Stimulated activated CD8-positive, alpha-beta memory T cell treated with anti-CD3 and anti-CD28 coated beads, Interleukin-12 subunit alpha, Interleukin-12 subunit beta, amount 100 ng/mL, for 24 hours (primary cell): ENCODE measurements around the gene GAS2L1.

Experiments
- DNase-seq: peaks from one replicate; pipeline ENCODE4 v3.0.0-alpha.2; 2020; ENCODE audit errors: extremely low read depth

GAS2L1 gene

GRCh38 chr22:29309332-29310064 is 3.0 kb downstream of the GAS2L1 start:
- DNase-seq: no peak

- DNase-seq: no peak
These were observed 3.8 kb downstream of the GAS2L1 start for GRCh38 chr22:29310065-29310862.

- peak; percentile 31 for DNase-seq
These were observed 4.5 kb downstream of the GAS2L1 start for GRCh38 chr22:29310863-29311339.

GRCh38 chr22:29311464-29312217 is 5.2 kb downstream of the GAS2L1 start:
- no peak for DNase-seq

- no peak for DNase-seq
These were observed 6.0 kb downstream of the GAS2L1 start for GRCh38 chr22:29312218-29313125.

- no peak for DNase-seq
These were observed 6.7 kb downstream of the GAS2L1 start for GRCh38 chr22:29313126-29313575.

- DNase-seq: no peak
These were observed 7.4 kb downstream of the GAS2L1 start for GRCh38 chr22:29313576-29314466.

- DNase-seq: no peak
These were observed 8.3 kb downstream of the GAS2L1 start for GRCh38 chr22:29314537-29315285.

GRCh38 chr22:29315286-29316140 is 9.1 kb downstream of the GAS2L1 start, which contains the start of gene RASL10A:
Gene RASL10A (minus strand): TSS chr22:29315697. CDS start chr22:29315246, 451 bp downstream.
- no peak for DNase-seq

GRCh38 chr22:29316141-29316828 is 9.8 kb downstream of the GAS2L1 start:
- no peak for DNase-seq

GRCh38 chr22:29317827-29318454 is 11.5 kb downstream of the GAS2L1 start:
- no peak for DNase-seq

GRCh38 chr22:29319072-29319471 is 12.6 kb downstream of the GAS2L1 start:
- no peak for DNase-seq

- DNase-seq: no peak
These were observed 14.1 kb downstream of the GAS2L1 start for GRCh38 chr22:29320546-29320945.

GRCh38 chr22:29323641-29324040 is 17.2 kb downstream of the GAS2L1 start:
- DNase-seq: no peak

GRCh38 chr22:29325356-29325755 is 18.9 kb downstream of the GAS2L1 start:
- DNase-seq: no peak

- DNase-seq: no peak
These were observed 19.4 kb downstream of the GAS2L1 start for GRCh38 chr22:29325785-29326315.

GRCh38 chr22:29326481-29326880 is 20.0 kb downstream of the GAS2L1 start:
- DNase-seq: no peak
